ENCODE data around the gene NUDT4.
"Not testable (repeated sequence)": the region's sequence is repeated elsewhere in the genome, so short reads cannot be mapped to it uniquely, and the experiment has no call there.

The NUDT4 gene

DNA sequence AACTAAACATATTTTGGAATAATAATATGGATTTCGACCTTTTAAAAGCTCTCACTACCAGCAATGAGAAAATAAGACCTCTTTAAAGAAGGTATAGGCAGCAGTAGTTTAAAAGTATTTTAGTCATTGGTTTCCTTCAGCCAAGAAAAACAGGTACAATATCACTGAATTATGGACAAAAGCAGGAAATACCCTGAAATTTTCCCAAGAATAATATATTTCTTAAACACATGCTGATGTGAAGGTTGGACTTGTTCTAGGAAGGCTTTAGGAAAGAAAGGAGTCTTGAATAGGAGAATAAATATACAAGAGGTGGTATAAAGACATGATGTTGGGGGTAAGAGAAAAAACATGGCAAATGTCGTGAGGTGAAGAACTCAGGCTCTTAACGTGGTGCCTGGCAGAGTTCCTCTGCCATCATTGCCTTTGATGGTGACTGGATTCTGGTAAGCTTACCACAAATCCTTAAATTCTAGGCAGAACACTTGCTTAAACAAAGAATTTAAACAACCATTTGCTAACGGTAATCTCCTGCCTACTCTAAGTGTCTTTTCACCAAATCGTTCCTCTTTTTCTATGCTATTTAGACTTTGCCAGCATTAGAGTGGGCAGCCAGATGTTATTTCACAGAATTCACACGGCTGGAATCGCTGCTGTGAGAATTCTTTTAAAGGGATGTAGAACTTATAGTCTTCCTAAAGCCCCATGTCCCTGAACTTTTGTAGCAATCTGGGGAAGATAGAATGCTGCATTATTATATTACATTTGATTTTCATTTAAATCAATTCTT, 11.9 kb upstream of the NUDT4 start:
- no peak for DNase-seq
- intact Hi-C loops (cut with DNase I): no loop called here

DNA sequence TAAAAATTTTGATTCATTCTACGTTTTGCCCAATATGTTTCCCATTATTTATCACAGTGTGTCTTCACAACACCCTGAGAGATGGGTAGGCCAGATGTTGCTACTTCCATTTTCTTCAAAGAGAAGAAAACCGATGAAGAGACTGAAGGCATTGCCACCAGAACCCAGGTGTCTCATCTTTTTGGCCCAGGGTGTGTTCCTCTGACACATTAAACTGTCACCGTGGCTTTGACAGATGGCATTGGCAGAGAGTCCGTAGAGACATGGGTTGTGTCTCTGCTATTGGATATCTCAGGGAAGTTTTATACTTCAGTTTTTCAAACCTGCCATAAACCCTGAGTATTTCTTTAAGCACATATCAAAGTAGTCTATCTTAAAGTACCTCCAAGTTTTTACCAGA, 11.3 kb upstream of the NUDT4 start:
- intact Hi-C loops (cut with DNase I): no loop called here
- no peak for DNase-seq

- DNase-seq: no peak
- intact Hi-C loops (cut with DNase I): no loop called here
Observed at GRCh38 chr12:93368766-93369165, 9.0 kb upstream of the NUDT4 start.

DNA sequence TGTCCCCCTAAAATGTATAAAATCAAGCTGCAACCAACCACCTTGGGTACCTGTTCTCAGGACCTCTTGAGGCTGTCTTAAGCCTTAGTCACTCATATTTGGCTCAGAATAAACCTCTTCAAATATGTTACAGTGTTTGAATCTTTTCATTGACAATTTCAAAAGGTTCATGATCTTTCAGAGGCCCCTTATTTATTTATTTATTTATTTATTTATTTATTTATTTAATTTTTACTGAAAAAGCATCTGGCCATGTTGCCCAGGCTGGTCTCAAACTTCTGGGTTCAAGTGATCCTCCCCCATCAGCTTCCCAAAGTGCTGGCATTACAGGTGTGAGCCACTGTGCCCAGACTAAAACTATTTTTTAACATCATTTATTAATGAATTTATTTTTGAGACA, 8.2 kb upstream of the NUDT4 start:
- intact Hi-C loops (cut with DNase I): no loop called here
- no peak for DNase-seq

GRCh38 chr12:93370947-93371346, 6.8 kb upstream of the NUDT4 start:
- no peak for DNase-seq
- intact Hi-C loops (cut with DNase I): no loop called here

GRCh38 chr12:93373961-93374656, 3.6 kb upstream of the NUDT4 start:
- DNase-seq: no peak
- intact Hi-C loops (cut with DNase I): no loop called here

GRCh38 chr12:93375906-93376305, 1.8 kb upstream of the NUDT4 start:
- no peak for DNase-seq
- intact Hi-C loops (cut with DNase I): loop anchor here (5.0 kb wide), 1 partner anchor 449 kb away; the partner anchor contains the start of gene EEA1

DNA sequence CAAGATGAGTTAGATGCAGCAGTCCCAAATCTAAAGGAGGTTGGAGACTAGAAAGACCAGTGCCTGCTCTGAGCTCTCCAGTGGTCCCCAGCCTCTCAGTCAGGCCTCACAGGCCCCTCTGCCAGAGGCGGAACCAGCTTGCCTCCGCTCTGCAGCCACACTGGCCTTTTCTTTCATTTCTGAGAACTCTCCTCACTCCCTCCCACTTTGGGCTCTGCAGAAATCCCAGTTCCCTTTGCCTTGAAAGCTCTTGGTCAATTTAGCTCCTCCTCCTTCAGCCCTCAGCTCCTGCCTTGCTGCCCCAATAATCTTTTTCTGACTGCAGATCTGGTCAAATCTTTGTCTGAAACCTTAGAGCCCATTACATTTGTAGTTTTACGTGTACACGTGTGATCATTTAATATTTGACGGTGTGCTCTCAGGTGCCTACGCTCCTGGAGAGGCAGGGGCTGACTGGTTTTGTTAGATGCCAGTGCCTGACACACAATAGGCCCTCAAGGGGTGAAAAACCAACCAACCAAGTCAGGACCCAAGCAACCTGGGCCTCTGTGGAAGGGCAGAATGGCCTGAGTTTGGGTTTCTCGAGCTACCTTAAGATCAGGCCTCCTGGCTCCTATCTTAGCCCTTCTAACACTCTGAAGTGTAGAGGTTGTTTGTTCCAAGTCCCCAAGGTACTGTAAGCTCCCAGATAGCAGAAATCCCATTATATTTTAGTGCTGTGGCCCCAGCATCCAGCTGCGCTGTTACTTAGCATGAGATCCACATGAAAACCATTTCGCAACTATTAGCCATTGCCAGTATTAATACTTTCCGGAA, 1.1 kb upstream of the NUDT4 start:
- peak in 31 of 42 donors; percentile 8 to 63 (median 35) for DNase-seq
- intact Hi-C loops (cut with DNase I): loop anchor here (5.0 kb wide), 1 partner anchor 449 kb away; the partner anchor contains the start of gene EEA1

DNA sequence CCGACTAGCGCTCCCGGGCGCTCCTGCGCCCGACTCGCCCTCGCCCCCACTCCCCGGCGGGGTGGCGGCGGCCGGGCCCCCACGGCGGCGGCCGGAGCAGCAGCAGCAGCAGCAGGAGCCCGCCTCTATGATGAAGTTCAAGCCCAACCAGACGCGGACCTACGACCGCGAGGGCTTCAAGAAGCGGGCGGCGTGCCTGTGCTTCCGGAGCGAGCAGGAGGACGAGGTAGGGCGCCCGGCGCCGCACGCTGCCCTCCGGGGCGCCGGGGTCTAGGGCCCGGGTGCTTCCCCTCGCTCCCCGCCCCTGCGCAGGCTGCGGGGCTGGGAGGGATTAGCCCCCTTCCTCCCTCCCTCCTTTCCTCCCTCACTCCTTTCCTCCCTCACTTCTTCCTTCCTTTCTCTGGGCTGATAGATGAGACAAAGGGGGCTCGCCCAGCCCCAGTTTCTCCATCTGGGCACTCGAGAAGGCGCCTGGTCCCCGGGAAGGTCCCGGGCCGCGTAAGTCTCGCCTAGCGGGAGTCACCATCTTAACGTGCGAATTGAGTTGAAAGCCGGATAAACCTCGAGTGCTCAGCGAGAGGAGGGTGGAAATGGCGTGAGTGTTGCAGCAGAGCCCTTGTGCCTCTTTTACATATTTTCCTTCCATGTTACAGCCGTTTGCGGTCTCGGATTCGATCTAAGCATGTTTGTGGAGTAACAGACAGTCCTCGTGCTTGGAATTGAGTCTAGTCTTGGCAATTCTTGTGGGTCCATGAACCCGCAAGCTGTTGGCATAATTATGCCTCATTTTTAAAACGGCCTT, 672 bp downstream of the NUDT4 start:
- intact Hi-C loops (cut with DNase I): loop anchor here (5.0 kb wide), 1 partner anchor 451 kb away; the partner anchor contains the start of gene EEA1
- DNase-seq: peak in 40 of 42 donors; percentile 16 to 72 (median 40)

- peak in 2 of 42 donors; percentile 2 to 20 for DNase-seq
- intact Hi-C loops (cut with DNase I): loop anchor here (5.0 kb wide), 1 partner anchor 452 kb away; the partner anchor contains the start of gene EEA1
Observed at GRCh38 chr12:93378998-93379325, 1.2 kb downstream of the NUDT4 start.

DNA sequence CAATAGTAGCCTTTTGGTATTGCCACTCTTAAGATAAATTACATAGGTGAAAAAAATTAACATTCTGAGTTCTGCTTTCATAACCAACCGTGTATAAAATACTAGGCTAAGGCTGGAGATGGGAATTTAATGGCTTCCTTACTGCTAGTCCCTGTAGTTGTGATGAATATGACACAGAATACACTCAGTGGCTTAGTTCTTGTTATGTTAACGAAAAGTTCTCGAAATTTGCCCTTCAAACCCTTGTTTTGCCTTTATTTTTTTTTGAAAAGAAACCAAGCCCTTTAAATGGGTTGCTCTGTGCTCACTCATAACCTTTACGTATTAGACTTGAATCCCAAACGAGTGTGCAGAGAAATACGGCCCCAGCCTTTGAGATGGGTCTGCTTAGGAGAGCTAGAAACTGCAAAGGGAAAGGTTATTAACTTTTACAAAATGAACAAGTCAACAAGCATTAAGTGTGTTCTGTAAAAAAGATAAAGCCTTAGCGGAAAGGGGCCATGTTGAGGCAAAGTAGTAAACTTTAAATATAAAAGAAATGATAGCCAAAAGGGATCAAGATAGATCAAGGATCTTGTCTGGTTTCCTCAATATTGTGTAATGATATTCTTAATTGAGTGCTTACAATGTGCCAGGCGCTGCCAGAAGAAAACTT, 1.7 kb downstream of the NUDT4 start:
- intact Hi-C loops (cut with DNase I): loop anchor here (5.0 kb wide), 1 partner anchor 452 kb away; the partner anchor contains the start of gene EEA1
- peak in 3 of 42 donors; percentile 4 to 14 (median 7) for DNase-seq

DNA sequence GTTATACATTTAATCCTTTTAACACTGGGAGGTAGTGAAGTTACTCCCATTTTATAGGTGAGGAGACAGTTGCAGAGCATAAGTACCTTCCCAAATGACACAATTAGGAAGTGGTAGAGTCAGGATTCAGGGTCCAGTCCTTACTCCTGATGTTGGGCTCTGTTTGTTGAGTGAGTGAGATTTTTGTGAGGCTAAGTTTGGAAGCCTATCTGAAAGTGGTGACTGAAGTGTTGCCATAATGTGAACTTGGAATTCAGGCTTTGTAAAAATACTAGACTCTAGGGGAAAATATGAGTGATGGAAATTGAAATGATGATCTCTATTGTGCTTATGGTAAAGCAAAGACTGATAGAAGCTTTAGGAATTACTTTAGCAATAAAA, 2.2 kb downstream of the NUDT4 start:
- no peak for DNase-seq
- intact Hi-C loops (cut with DNase I): loop anchor here (5.0 kb wide), 1 partner anchor 453 kb away; the partner anchor contains the start of gene EEA1

DNA sequence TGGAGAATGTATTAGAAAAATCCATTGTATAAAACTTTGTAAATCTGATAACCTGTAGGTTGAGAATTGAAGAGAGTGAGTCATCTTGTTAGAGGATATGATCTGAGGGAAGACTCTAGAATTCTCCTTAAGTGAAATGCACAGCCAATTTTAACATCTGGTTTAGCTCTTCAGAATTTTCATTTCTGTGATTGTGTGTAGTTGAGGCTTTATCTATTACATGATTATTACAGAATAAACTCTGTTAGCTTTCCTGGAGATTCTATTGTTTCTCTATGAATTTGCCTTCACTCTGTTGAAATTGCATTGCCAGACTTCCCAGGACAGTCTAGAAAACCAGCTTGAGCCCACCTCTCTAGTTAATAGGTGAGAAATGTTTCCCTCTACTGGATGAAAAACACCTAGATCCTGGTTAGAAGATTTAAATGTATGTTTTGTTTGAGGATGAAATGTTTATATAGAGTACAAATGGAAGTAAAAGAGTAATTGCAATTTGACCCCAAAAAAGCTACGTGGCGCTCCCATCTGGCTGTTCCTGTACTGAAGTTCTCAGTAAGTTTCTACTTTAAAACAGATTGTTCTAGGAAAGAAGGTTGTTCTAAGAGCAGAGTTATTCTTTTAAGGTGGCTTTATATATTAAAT, 2.9 kb downstream of the NUDT4 start:
- intact Hi-C loops (cut with DNase I): no loop called here
- no peak for DNase-seq

GRCh38 chr12:93381161-93381975, 3.6 kb downstream of the NUDT4 start:
- no peak for DNase-seq
- intact Hi-C loops (cut with DNase I): no loop called here

DNA sequence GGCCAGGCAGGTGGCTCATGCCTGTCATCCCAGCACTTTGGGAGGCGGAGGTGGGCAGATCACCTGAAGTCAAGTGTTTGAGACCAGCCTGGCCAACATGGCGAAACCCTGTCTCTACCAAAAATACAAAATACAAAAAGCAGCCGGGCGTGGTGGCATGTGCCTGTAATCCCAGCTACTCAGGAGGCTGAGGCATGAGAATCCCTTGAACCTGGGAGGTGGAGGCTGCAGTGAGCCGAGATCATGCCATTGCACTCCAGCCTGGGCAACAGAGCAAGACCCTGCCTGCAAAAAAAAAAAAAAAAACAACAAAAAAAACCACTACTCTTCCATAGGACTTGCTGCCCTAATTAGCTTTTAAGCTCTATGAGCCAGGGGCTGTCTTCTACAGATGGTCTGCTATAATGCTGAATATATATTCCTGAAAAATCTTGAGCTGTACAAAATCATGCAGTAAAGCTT, 4.3 kb downstream of the NUDT4 start:
- intact Hi-C loops (cut with DNase I); DNase-seq: not testable (repeated sequence)

DNA sequence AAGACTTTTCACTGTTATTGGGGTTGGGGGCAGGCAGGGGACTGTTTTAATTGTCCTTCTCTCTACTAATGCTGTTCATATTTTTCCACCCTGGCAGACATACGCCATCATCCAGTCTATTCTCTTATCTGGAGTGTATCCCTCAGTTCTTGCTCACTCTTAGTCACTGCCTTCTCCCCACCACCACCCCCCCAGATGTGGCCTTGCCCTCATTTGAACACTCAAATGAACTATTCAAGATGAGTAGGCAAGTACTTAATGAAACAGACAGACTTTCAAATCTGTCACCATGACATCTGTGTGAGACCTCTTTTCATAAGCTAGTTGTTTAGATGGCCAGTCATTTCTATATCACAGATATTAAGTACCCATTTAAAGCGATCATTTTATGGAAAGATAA, 10.1 kb downstream of the NUDT4 start:
- intact Hi-C loops (cut with DNase I): no loop called here
- DNase-seq: no peak

- DNase-seq: no peak
- intact Hi-C loops (cut with DNase I): no loop called here
Observed at GRCh38 chr12:93390031-93390430, 12.3 kb downstream of the NUDT4 start.
